Measurements from ENCODE around the gene FILIP1L.

GRCh38 chr3:100018806-100019205, 95.5 kb downstream of the FILIP1L start:
- TF ChIP-seq CTCF (IDR thresholded peaks at IDR 0.05) (no peak), POLR2A (IDR thresholded peaks at IDR 0.05) (no peak), POLR2AphosphoS5 (IDR thresholded peaks at IDR 0.05) (no peak)

Data from breast epithelium (tissue), 3 donors.